IMR-90 (cell line): ENCODE measurements around the gene MRPL43. TPM values are rescaled to one million over a fixed set of nuclear protein-coding genes. Genes with fewer than 3 reads are reported as not detected.

ENCODE experiments used
- ATAC-seq: fragments of 200-7000 bp; cut with Tn5 transposase; 2 replicates; pipeline ENCODE4 v1.9.1; 2020; ENCODE audit warnings: low read depth, mild to moderate bottlenecking, moderate library complexity
- BruUV-seq: library from RNA; stranded (reverse); fragments of 400-500 nt; replicated peaks from 2 replicates; lab custom pipeline; 2021; lab: Mats Ljungman, UMichigan
- CTCF ChIA-PET: fragments of 300-600 bp; formaldehyde crosslinking; extraction: SDS; loops from one replicate; lab custom pipeline; 2021; ENCODE audit warnings: antibody characterized with exemption; lab: Yijun Ruan, JAX
- POLR2A ChIA-PET: fragments of 300-600 bp; sonication (Branson Sonifier 250); formaldehyde crosslinking; loops from one replicate; lab custom pipeline; 2022; ENCODE audit warnings: antibody characterized with exemption; ENCODE audit not compliant: unreplicated experiment; lab: Charles Lee
- DNase-seq: peaks from one replicate; pipeline ENCODE4 v3.0.0; 2013
- H2AFZ ChIP-seq: replicated peaks from 2 replicates; pipeline ENCODE3; 2013; ENCODE audit warnings: low read length, mild to moderate bottlenecking; ENCODE audit not compliant: poor library complexity
- H2AK5ac ChIP-seq: 2 replicates; pipeline ENCODE4 v1.6.1; 2013; ENCODE audit warnings: low read depth, low read length, inconsistent platforms
- H2AK9ac ChIP-seq: replicated peaks from 2 replicates; pipeline ENCODE3; 2013; ENCODE audit warnings: mild to moderate bottlenecking, low read depth, low read length, moderate library complexity; ENCODE audit not compliant: poor library complexity
- H2BK120ac ChIP-seq: 2 replicates; pipeline ENCODE4 v1.6.1; 2013; ENCODE audit warnings: low read depth, low read length, inconsistent platforms
- H2BK15ac ChIP-seq: 3 replicates; pipeline ENCODE4 v1.6.1; 2013; ENCODE audit warnings: low read depth, low read length, inconsistent platforms
- H2BK20ac ChIP-seq: 2 replicates; pipeline ENCODE4 v1.6.1; 2013; ENCODE audit warnings: low read depth, mild to moderate bottlenecking, inconsistent platforms, low read length, moderate library complexity
- H2BK5ac ChIP-seq: 2 replicates; pipeline ENCODE4 v1.6.1; 2013; ENCODE audit warnings: mild to moderate bottlenecking, low read depth, low read length, inconsistent platforms; ENCODE audit not compliant: poor library complexity, severe bottlenecking
- H3K14ac ChIP-seq: replicated peaks from 2 replicates; pipeline ENCODE4 v1.6.1; 2013; ENCODE audit warnings: low read depth, low read length, inconsistent platforms
- H3K18ac ChIP-seq: 2 replicates; pipeline ENCODE4 v1.6.1; 2013; ENCODE audit warnings: low read depth, low read length, control low read depth
- H3K23ac ChIP-seq: 2 replicates; pipeline ENCODE4 v1.6.1; 2013; ENCODE audit warnings: low read depth, low read length, inconsistent platforms
- H3K27ac ChIP-seq: 2 replicates; pipeline ENCODE4 v1.5.1; 2013; ENCODE audit warnings: mild to moderate bottlenecking, control low read depth, low read length; ENCODE audit not compliant: insufficient read depth
- H3K27me3 ChIP-seq: 2 replicates; pipeline ENCODE4 v1.6.1; 2013; ENCODE audit warnings: low read length; ENCODE audit not compliant: control insufficient read depth, insufficient read depth
- H3K36me3 ChIP-seq: 2 replicates; pipeline ENCODE4 v1.6.1; 2013; ENCODE audit warnings: low read length, mixed read lengths; ENCODE audit not compliant: control insufficient read depth, insufficient read depth
- H3K4ac ChIP-seq: 2 replicates; pipeline ENCODE4 v1.6.1; 2013; ENCODE audit warnings: low read depth, low read length, inconsistent platforms
- H3K4me1 ChIP-seq: 2 replicates; pipeline ENCODE4 v1.6.1; 2013; ENCODE audit warnings: low read length, mixed read lengths; ENCODE audit not compliant: control insufficient read depth, insufficient read depth
- H3K4me2 ChIP-seq: 2 replicates; pipeline ENCODE4 v1.6.1; 2013; ENCODE audit warnings: low read depth, mild to moderate bottlenecking, control low read depth, low read length, moderate library complexity
- H3K4me3 ChIP-seq: 2 replicates; pipeline ENCODE4 v1.5.1; 2013; ENCODE audit warnings: low read depth, mild to moderate bottlenecking, control low read depth, low read length, moderate library complexity; ENCODE audit not compliant: insufficient read depth
- H3K56ac ChIP-seq: 2 replicates; pipeline ENCODE4 v1.6.1; 2013; ENCODE audit warnings: low read length, inconsistent platforms; ENCODE audit not compliant: insufficient read depth; ENCODE audit errors: extremely low read depth
- H3K79me1 ChIP-seq, 2 experiments: 2 replicates each; pipeline ENCODE4 v1.6.1; 2013; ENCODE audit warnings: low read length in 2 of 2, inconsistent platforms in 1 of 2, low read depth in 1 of 2
- H3K9ac ChIP-seq: 2 replicates; pipeline ENCODE4 v1.6.1; 2013; ENCODE audit warnings: low read depth, low read length, control low read depth
- H3K9me1 ChIP-seq: 2 replicates; pipeline ENCODE4 v1.6.1; 2013; ENCODE audit warnings: low read length, inconsistent platforms; ENCODE audit not compliant: insufficient read depth
- H3K9me3 ChIP-seq: 2 replicates; pipeline ENCODE4 v1.6.1; 2013; ENCODE audit warnings: low read length; ENCODE audit not compliant: control insufficient read depth, insufficient read depth
- H4K20me1 ChIP-seq: 2 replicates; pipeline ENCODE4 v1.6.1; 2013; ENCODE audit warnings: low read length, inconsistent platforms; ENCODE audit not compliant: insufficient read depth
- H4K5ac ChIP-seq: 2 replicates; pipeline ENCODE4 v1.6.1; 2013; ENCODE audit warnings: mild to moderate bottlenecking, low read depth, low read length, control low read depth
- H4K8ac ChIP-seq, 2 experiments: 2 replicates each; pipeline ENCODE4 v1.6.1; 2013; ENCODE audit warnings: low read depth in 2 of 2, low read length in 2 of 2, control low read depth in 1 of 2, inconsistent platforms in 1 of 2
- H4K91ac ChIP-seq: 2 replicates; pipeline ENCODE4 v1.6.1; 2013; ENCODE audit warnings: low read depth, low read length, inconsistent platforms; ENCODE audit not compliant: insufficient read depth
- BHLHE40 ChIP-seq: fragments of 150-350 bp; IDR thresholded peaks from 2 replicates; pipeline ENCODE4 v1.6.1; 2016; ENCODE audit warnings: mild to moderate bottlenecking, low read depth, low read length
- CEBPB ChIP-seq: IDR thresholded peaks from 2 replicates; pipeline ENCODE4 v1.6.1; 2012; ENCODE audit warnings: low read depth, low read length, improper control_type of control experiment
- CHD1 ChIP-seq: IDR thresholded peaks from 2 replicates; pipeline ENCODE4 v1.6.1; 2012; ENCODE audit warnings: low read depth, low read length, improper control_type of control experiment
- FOS ChIP-seq: fragments of 150-350 bp; IDR thresholded peaks from 2 replicates; pipeline ENCODE4 v1.6.1; 2016; ENCODE audit warnings: low read depth, low read length
- MAFK ChIP-seq: IDR thresholded peaks from 2 replicates; pipeline ENCODE4 v1.6.1; 2012; ENCODE audit warnings: low read depth, low read length, improper control_type of control experiment
- MAZ ChIP-seq: IDR thresholded peaks from 2 replicates; pipeline ENCODE4 v1.6.1; 2012; ENCODE audit warnings: low read depth, mild to moderate bottlenecking, low read length, improper control_type of control experiment, moderate library complexity, borderline replicate concordance
- MXI1 ChIP-seq: IDR thresholded peaks from 2 replicates; pipeline ENCODE4 v1.6.1; 2012; ENCODE audit warnings: low read depth, mild to moderate bottlenecking, low read length, moderate library complexity, borderline replicate concordance
- NFE2L2 ChIP-seq: fragments of 150-350 bp; IDR thresholded peaks from 2 replicates; pipeline ENCODE4 v1.6.1; 2016; ENCODE audit warnings: low read depth, mild to moderate bottlenecking, low read length
- POLR2A ChIP-seq: IDR thresholded peaks from 2 replicates; pipeline ENCODE4 v1.6.1; 2012; ENCODE audit warnings: mild to moderate bottlenecking, low read depth, low read length
- RAD21 ChIP-seq: IDR thresholded peaks from 2 replicates; pipeline ENCODE4 v1.6.1; 2012; ENCODE audit warnings: low read length, improper control_type of control experiment
- RCOR1 ChIP-seq: IDR thresholded peaks from 2 replicates; pipeline ENCODE4 v1.6.1; 2012; ENCODE audit warnings: mild to moderate bottlenecking, low read length, improper control_type of control experiment; ENCODE audit not compliant: insufficient replicate concordance
- RFX5 ChIP-seq: IDR thresholded peaks from 2 replicates; pipeline ENCODE4 v1.8.0; 2012; ENCODE audit warnings: low read depth, mild to moderate bottlenecking, low read length, moderate library complexity
- SMC3 ChIP-seq: fragments of 150-350 bp; IDR thresholded peaks from 2 replicates; pipeline ENCODE4 v1.6.1; 2016; ENCODE audit warnings: low read depth, mild to moderate bottlenecking, antibody characterized with exemption, low read length, moderate library complexity
- WGBS, 2 experiments: methylation state at CpG; one replicate each; pipeline versions ENCODE4 v1.1.5 to v1.1.7; 2013; ENCODE audit warnings: missing lambda C conversion rate in 2 of 2; ENCODE audit not compliant: insufficient read length in 1 of 2; ENCODE audit errors: extremely low coverage in 2 of 2; 5-methylcytosine and 5-hydroxymethylcytosine counted together
- dilution Hi-C: fragments of 300-500 bp; cut with HindIII; formaldehyde crosslinking; loops from one replicate; pipeline ENCODE4 v1.14.3; 2018; ENCODE audit warnings: low sequenced_read_pairs; ENCODE audit not compliant: unreplicated experiment
- in situ Hi-C: fragments of 300-500 bp; cut with MboI; formaldehyde crosslinking; loops from 3 replicates; pipeline ENCODE4 v1.14.3; 2019; ENCODE audit warnings: low sequenced_read_pairs, inconsistent platforms, mixed read lengths
- intact Hi-C: fragments of 100-400 bp; cut with micrococcal nuclease; formaldehyde crosslinking; loops from 2 replicates; pipeline ENCODE4 v1.10.0; 2022
- polyA plus RNA-seq, 3 experiments: library from polyadenylated mRNA; depleted of rRNA; stranded (reverse); fragments of >200 nt; gene quantifications; 2 replicates each; pipeline ENCODE4 v1.2.3, GENCODE V29; 2012; ENCODE audit warnings: low replicate concordance in 1 of 3
- total RNA-seq: library from RNA; depleted of rRNA; stranded (reverse); fragments of >200 nt; gene quantifications from 2 replicates; pipeline ENCODE4 v1.2.3, GENCODE V29; 2012
- TF ChIP-seq, protein P1 (sequence below): conservative IDR thresholded peaks from 2 replicates; pipeline ENCODE4 v1.5.1; 2012; ENCODE audit warnings: mild to moderate bottlenecking, low read depth, low read length, improper control_type of control experiment
- TF ChIP-seq, protein P2 (sequence below): fragments of 150-350 bp; IDR thresholded peaks from 2 replicates; pipeline ENCODE4 v1.6.1; 2016; ENCODE audit warnings: low read depth, mild to moderate bottlenecking, low read length, moderate library complexity, borderline replicate concordance
- TF ChIP-seq, protein P3 (sequence below): fragments of 150-350 bp; IDR thresholded peaks from 2 replicates; pipeline ENCODE4 v1.6.1; 2017; ENCODE audit warnings: mild to moderate bottlenecking, antibody characterized with exemption, low read length, low read depth

Gene MRPL43
- total and polyA plus RNA-seq, 2 of the 4 experiments (the other 2 are of a cell fraction) = 61.3 to 142 TPM

DNA sequence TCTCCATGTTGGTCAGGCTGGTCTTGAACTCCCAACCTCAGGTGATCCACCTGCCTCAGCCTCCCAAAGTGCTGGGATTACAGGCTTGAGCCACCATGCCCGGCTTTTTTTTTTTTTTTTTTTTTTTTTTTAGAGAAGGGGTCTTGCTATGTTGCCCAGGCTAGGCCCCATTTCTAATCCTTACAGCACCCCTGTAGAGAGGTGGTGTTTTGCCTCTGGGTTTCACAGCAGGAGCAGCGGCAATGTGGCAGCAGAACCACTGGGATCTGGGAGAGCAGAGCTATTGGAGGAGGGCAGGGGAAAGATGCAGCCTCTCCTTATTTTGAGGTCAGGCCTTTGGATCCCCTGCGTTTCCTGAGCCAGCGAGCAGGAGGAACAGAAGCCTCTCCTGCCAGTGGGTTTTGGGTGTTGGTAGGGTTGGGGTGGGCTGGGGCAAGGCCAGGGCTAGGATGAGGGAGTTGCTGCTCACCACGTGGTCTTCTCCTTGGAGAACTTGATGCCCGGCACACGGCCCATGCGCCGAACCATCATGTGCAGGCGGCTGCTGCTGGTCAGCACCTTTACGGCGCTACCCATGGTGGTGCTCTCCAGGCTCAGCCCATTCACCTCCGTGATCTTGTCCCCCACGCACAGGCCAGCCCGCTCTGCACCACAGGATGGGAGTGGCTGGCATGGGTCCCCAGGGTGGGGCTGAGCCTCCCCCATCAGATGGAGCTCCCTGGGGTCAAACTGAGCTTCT lies 35.8 kb upstream of the MRPL43 start:
- ATAC-seq (no peak), DNase-seq (no peak)
- no TSS peak for BruUV-seq
- H3K36me3 ChIP-seq = no peaks in the 10 kb centered on the region
- peaks cover 1% of the 10 kb centered on the region; the same call in 1 of the 2 replicates for H3K27me3 ChIP-seq
- H3K9ac ChIP-seq = no peak overlapping the region
- H2BK5ac ChIP-seq = no peak overlapping the region
- no peak overlapping the region for H2AK5ac ChIP-seq
- H3K4me2 ChIP-seq = no peak overlapping the region
- H3K56ac ChIP-seq = no peak overlapping the region
- no peaks in the 10 kb centered on the region; the same call in 1 of the 2 replicates for H3K4me1 ChIP-seq
- no peak overlapping the region for H3K4ac ChIP-seq
- H4K91ac ChIP-seq = no peak overlapping the region
- ChIA-PET POLR2A (no interaction called here), CTCF (no interaction called here)
- TF ChIP-seq MAZ (no peak), BHLHE40 (no peak), CEBPB (no peak), RCOR1 (no peak), FOS (no peak), MXI1 (no peak), RFX5 (no peak), NFE2L2 (no peak), SMC3 (no peak), POLR2A (no peak), CHD1 (no peak), RAD21 (no peak), MAFK (no peak)
- TF ChIP-seq, protein P1, sequence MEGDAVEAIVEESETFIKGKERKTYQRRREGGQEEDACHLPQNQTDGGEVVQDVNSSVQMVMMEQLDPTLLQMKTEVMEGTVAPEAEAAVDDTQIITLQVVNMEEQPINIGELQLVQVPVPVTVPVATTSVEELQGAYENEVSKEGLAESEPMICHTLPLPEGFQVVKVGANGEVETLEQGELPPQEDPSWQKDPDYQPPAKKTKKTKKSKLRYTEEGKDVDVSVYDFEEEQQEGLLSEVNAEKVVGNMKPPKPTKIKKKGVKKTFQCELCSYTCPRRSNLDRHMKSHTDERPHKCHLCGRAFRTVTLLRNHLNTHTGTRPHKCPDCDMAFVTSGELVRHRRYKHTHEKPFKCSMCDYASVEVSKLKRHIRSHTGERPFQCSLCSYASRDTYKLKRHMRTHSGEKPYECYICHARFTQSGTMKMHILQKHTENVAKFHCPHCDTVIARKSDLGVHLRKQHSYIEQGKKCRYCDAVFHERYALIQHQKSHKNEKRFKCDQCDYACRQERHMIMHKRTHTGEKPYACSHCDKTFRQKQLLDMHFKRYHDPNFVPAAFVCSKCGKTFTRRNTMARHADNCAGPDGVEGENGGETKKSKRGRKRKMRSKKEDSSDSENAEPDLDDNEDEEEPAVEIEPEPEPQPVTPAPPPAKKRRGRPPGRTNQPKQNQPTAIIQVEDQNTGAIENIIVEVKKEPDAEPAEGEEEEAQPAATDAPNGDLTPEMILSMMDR = no peak
- TF ChIP-seq, protein P2, sequence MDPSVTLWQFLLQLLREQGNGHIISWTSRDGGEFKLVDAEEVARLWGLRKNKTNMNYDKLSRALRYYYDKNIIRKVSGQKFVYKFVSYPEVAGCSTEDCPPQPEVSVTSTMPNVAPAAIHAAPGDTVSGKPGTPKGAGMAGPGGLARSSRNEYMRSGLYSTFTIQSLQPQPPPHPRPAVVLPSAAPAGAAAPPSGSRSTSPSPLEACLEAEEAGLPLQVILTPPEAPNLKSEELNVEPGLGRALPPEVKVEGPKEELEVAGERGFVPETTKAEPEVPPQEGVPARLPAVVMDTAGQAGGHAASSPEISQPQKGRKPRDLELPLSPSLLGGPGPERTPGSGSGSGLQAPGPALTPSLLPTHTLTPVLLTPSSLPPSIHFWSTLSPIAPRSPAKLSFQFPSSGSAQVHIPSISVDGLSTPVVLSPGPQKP = no peak
- TF ChIP-seq, protein P3, sequence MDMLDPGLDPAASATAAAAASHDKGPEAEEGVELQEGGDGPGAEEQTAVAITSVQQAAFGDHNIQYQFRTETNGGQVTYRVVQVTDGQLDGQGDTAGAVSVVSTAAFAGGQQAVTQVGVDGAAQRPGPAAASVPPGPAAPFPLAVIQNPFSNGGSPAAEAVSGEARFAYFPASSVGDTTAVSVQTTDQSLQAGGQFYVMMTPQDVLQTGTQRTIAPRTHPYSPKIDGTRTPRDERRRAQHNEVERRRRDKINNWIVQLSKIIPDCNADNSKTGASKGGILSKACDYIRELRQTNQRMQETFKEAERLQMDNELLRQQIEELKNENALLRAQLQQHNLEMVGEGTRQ = no peak
- intact Hi-C loops = no loop called here
- dilution Hi-C loops = no loop called here
- H2BK15ac ChIP-seq = no peak overlapping the region
- no peaks in the 10 kb centered on the region for H3K79me1 ChIP-seq
- no peak overlapping the region for H3K4me3 ChIP-seq
- no peak overlapping the region for H2AK9ac ChIP-seq
- no peak overlapping the region for H4K5ac ChIP-seq
- H4K8ac ChIP-seq = no peak overlapping the region
- H3K9me1 ChIP-seq = no peaks in the 10 kb centered on the region
- H3K14ac ChIP-seq = no peak overlapping the region
- in situ Hi-C loops = no loop called here
- no peaks in the 10 kb centered on the region for H3K9me3 ChIP-seq
- H3K23ac ChIP-seq = no peak overlapping the region
- no peak overlapping the region for H2BK120ac ChIP-seq
- no peaks in the 10 kb centered on the region for H4K20me1 ChIP-seq
- no peak overlapping the region for H3K18ac ChIP-seq
- WGBS, 2 experiments = 83% methylated on average over 9 of the region's 15 CpGs; no CpG with 5 or more reads in 1 of the 2 experiments
- H2AFZ ChIP-seq = no peak overlapping the region
- H3K27ac ChIP-seq = no peak overlapping the region
- H2BK20ac ChIP-seq = no peak overlapping the region
